DMS 273 treated with DMSO at 0.1 percent for 48 hours (cell line): ENCODE measurements around the gene PRAMEF5.
"Not testable (repeated sequence)": the region's sequence is repeated elsewhere in the genome, so short reads cannot be mapped to it uniquely, and the experiment has no call there.

Source experiments
- DNase-seq: peaks from one replicate; lab custom pipeline; 2025; lab: John Stamatoyannopoulos, UW

The PRAMEF5 gene

DNA sequence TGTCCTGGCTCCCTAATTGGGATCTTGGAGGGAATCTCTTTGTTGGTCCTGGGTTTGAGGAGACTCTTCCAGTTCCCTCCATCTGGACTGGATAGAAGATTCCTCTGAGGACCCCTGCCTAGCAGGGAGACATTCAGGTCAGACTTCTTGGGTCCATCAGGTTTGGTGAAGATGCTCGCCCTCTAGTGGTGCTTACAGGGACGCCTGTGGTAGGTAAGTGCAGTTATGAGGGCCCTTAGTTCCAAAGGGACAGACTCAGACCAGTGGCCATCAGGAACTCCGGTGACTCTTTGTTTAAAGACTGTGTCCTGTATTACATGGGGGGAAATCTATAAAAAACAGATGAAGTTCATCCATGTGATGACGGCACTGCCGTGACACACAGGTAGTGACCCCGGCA is 23.0 kb downstream of the PRAMEF5 start:
- DNase-seq = not testable (repeated sequence)

DNA sequence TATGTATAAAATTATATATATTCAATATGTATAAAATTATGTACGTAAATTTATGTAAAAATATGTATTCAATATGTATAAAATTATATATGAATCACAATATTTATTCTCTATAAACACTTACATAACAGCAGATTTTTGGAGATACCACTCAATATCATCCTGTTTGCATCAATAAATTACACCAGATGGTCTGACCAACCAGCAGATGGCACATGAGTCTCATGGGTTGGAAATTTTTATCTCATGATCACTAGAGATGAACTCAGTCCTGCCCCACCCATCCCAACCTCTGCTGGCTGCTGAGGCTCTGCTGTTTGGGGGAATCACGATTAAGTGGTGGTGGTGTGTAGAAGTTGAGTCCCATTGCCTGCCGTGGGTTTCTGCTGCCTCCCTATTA is 25.6 kb downstream of the PRAMEF5 start:
- DNase-seq = not testable (repeated sequence)

DNA sequence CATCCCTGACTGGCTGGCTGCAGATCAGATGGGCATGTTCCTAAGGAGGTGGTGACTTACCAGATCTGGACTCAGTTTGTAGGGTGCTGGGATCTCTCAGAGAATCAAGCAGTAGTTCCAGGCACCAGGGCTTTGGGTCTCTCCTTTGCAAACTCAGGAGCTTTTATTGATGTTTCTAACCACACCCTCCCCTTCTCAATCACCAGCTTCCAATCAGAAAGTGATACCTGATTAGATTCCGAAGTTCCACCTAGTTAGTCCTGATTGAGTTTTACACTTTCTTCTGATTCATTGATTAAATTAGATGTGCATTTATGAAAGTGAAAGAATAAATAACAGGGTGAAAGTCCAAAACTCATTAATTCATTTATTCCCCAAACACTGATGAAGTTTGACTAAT is 31.0 kb downstream of the PRAMEF5 start, which contains the start of gene PRAMEF8:
TSS of gene PRAMEF8 (minus strand) at position 101 of the 400 bp plus-strand sequence. CDS start 1,046 bp downstream, outside the sequence.
- not testable (repeated sequence) for DNase-seq

DNA sequence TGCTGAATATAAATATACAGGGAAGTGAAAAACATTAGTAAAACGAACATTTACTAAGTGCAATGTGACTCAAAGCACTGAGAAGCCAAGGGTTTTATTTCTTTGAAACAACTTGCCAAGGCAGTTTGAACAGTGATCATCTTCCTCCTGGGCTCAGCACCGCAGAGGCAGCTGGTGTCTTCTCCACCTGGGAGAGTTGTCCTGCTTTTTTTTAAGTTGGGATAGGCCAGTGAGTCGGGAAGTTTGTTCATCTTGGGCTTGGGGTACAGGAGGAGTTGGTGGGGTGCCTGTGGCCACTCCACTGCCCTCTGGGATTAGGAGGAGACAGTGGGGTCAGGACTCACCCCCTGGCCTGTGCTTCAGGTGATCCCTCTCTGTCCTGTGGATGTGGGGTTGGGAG is 35.0 kb downstream of the PRAMEF5 start:
- not testable (repeated sequence) for DNase-seq

DNA sequence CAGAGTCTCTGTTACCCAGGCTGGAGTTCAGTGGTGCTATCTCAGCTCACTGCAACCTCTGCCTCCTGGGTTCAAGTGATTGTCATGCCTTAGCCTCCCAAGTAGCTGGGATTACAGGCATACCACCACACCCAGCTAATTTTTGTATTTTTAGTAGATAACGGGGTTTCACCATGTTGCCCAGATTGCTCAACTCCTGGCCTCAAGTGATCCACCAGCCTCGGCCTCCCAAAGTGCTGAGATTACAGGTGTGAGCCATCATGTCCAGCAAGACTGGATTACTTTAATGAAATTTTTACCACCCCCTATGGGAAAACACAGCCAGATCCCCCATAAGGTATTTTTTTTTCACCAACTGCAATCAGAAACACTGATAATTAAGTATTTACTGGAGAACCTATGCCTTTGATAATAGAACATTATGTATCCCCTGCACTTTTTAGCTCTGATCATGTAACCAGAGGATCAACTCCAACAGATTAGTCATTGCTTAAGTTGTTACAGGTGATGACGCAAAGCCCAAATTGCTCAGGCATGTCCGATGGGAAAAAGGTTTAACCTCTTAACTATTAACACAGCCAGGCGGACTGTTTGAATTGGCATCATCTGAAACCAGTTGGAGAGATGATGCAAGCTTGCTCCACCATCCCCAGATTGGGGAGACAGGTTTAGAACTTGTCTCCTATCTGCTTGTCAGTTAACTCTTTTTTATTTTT is 43.4 kb downstream of the PRAMEF5 start:
- not testable (repeated sequence) for DNase-seq

DNA sequence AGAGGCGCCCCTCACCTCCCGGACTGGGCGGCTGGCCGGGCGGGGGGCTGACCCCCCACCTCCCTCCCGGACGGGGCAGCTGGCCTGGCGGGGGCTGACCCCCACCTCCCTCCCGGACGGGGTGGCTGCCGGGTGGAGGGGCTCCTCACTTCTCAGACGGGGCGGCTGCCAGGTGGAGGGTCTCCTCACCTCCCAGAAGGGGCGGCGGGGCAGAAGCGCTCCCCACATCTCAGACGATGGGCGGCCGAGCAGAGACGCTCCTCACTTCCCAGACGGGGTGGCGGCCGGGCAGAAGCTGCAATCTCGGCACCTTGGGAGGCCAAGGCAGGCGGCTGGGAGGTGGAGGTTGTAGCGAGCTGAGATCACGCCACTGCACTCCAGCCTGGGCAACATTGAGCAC is 44.7 kb downstream of the PRAMEF5 start:
- not testable (repeated sequence) for DNase-seq

DNA sequence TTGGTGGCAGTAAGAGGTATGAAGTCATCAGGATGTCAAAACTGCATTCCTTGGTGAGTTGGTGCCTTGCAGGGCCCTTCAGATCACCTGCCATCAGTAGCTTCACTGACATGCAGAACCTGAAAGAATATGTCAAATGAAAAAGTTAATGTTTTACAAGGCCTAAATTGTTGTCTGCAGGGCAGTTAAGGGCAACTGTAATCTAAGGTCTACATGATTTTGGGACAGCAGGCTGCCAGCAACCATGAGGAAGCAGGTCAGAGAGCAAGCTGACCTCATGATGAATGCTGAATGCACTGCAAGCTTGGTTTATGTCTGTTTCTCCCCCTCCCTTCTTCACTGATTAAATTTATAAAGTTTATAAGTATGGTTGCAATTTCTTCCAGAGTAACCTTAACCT is 48.2 kb downstream of the PRAMEF5 start:
- not testable (repeated sequence) for DNase-seq

DNA sequence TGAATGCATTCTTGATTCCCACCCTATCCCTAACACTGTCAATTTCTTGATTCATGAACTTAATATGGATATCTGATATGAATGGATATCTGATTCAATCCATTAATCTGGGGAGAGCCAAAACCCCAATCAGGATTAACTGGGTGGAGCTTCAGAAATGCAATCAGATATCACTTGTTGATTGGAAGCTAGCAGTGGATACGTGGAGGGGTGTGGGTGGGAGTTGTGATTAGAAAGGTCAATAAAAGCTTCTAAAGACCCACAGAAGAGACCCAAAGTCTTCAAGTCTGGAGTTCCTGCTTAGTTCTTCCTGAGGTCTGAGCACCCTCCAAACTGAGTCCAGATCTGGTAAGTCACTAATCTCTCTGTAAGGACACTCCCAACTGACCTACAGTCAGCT is 49.2 kb downstream of the PRAMEF5 start, which contains the start of gene PRAMEF33:
TSS of gene PRAMEF33 (plus strand) at position 301 of the 400 bp plus-strand sequence. CDS start 2,416 bp downstream, outside the sequence.
- DNase-seq = not testable (repeated sequence)
